Measurements from ENCODE around the gene HTR1A. TPM values are rescaled to one million over a fixed set of nuclear protein-coding genes. Genes with fewer than 3 reads are reported as not detected.

Gene HTR1A
- total RNA-seq, 2 experiments from 2014 or later, result not detected

GRCh38 chr5:63960646-63961045, 1.6 kb downstream of the HTR1A start:
- Mint-ChIP-seq H3K27ac (no peak overlapping the region), H3K36me3 (ENCODE audit: low read depth) (no peaks in the 10 kb centered on the region), H3K27me3 (peaks cover 45% of the 10 kb centered on the region), H3K4me3 (no peak overlapping the region), H3K9me3 (peaks cover 7% of the 10 kb centered on the region), H3K4me1 (ENCODE audit: low read depth) (no peaks in the 10 kb centered on the region)
- DNase-seq (no peak), ATAC-seq (ENCODE audit: poor library complexity) (no peak)
- H3K27ac ChIP-seq (ENCODE audit: low read depth in 1 of 2, low read length in 2 of 2), result no peak overlapping the region
- H3K36me3 ChIP-seq (ENCODE audit: insufficient read depth, low read length), result no peaks in the 10 kb centered on the region
- no peak for TF ChIP-seq CTCF (IDR thresholded peaks at IDR 0.05)
- H3K9me3 ChIP-seq (ENCODE audit: control insufficient read depth in 1 of 2, insufficient read depth in 1 of 2, low read length in 2 of 2), result peaks cover 0 to 31% of the 10 kb centered on the region in 2 experiments
- intact Hi-C loops (cut with DNase I, micrococcal nuclease), result loop anchor here in 1 of 2 experiments (10.0 kb wide), 1 partner anchor 1516 kb away; no protein-coding TSS in a partner anchor
- POLR2A ChIA-PET, result no interaction called here
- no peaks in the 10 kb centered on the region for H3K4me1 ChIP-seq (ENCODE audit: insufficient read depth, low read length)
- CTCF ChIA-PET, result no interaction called here
- peaks cover 24 to 31% of the 10 kb centered on the region in 2 experiments for H3K27me3 ChIP-seq (ENCODE audit: control insufficient read depth in 1 of 2, insufficient read depth in 2 of 2, low read length in 2 of 2)
- no peak overlapping the region for H3K4me3 ChIP-seq (ENCODE audit: low read length)

- H3K4me1 ChIP-seq (ENCODE audit: insufficient read depth, low read length), result no peaks in the 10 kb centered on the region
- ChIA-PET CTCF (no interaction called here), POLR2A (no interaction called here)
- no peak overlapping the region for H3K27ac Mint-ChIP-seq
- ATAC-seq (ENCODE audit: poor library complexity) (no peak), DNase-seq (no peak)
- no peaks in the 10 kb centered on the region for H3K36me3 Mint-ChIP-seq (ENCODE audit: low read depth)
- peaks cover 10% of the 10 kb centered on the region for H3K9me3 Mint-ChIP-seq
- peaks cover 0 to 31% of the 10 kb centered on the region in 2 experiments for H3K9me3 ChIP-seq (ENCODE audit: control insufficient read depth in 1 of 2, insufficient read depth in 1 of 2, low read length in 2 of 2)
- no peaks in the 10 kb centered on the region for H3K36me3 ChIP-seq (ENCODE audit: insufficient read depth, low read length)
- peaks cover 24 to 31% of the 10 kb centered on the region in 2 experiments for H3K27me3 ChIP-seq (ENCODE audit: control insufficient read depth in 1 of 2, insufficient read depth in 2 of 2, low read length in 2 of 2)
- no peak overlapping the region for H3K27ac ChIP-seq (ENCODE audit: low read depth in 1 of 2, low read length in 2 of 2)
- H3K4me3 Mint-ChIP-seq, result no peak overlapping the region
- no peak overlapping the region for H3K4me3 ChIP-seq (ENCODE audit: low read length)
- no peak for TF ChIP-seq CTCF (IDR thresholded peaks at IDR 0.05)
- H3K4me1 Mint-ChIP-seq (ENCODE audit: low read depth), result no peaks in the 10 kb centered on the region
- H3K27me3 Mint-ChIP-seq, result peaks cover 45% of the 10 kb centered on the region
- intact Hi-C loops (cut with DNase I, micrococcal nuclease), result no loop called here
These were observed 2.9 kb downstream of the HTR1A start for GRCh38 chr5:63959177-63959982.

- ATAC-seq (ENCODE audit: poor library complexity) (no peak), DNase-seq (no peak)
- no peak overlapping the region for H3K27ac ChIP-seq (ENCODE audit: low read depth in 1 of 2, low read length in 2 of 2)
- Mint-ChIP-seq H3K4me3 (no peak overlapping the region), H3K4me1 (ENCODE audit: low read depth) (no peaks in the 10 kb centered on the region), H3K27ac (no peak overlapping the region), H3K9me3 (peaks cover 10% of the 10 kb centered on the region), H3K27me3 (peaks cover 45% of the 10 kb centered on the region), H3K36me3 (ENCODE audit: low read depth) (no peaks in the 10 kb centered on the region)
- no peak overlapping the region for H3K4me3 ChIP-seq (ENCODE audit: low read length)
- H3K27me3 ChIP-seq (ENCODE audit: control insufficient read depth in 1 of 2, insufficient read depth in 2 of 2, low read length in 2 of 2), result peaks cover 24 to 31% of the 10 kb centered on the region in 2 experiments
- POLR2A ChIA-PET, result no interaction called here
- peaks cover 0 to 31% of the 10 kb centered on the region in 2 experiments for H3K9me3 ChIP-seq (ENCODE audit: control insufficient read depth in 1 of 2, insufficient read depth in 1 of 2, low read length in 2 of 2)
- intact Hi-C loops (cut with DNase I, micrococcal nuclease), result no loop called here
- CTCF ChIA-PET, result no interaction called here
- H3K36me3 ChIP-seq (ENCODE audit: insufficient read depth, low read length), result no peaks in the 10 kb centered on the region
- no peak for TF ChIP-seq CTCF (IDR thresholded peaks at IDR 0.05)
- no peaks in the 10 kb centered on the region for H3K4me1 ChIP-seq (ENCODE audit: insufficient read depth, low read length)
These were observed 3.6 kb downstream of the HTR1A start for GRCh38 chr5:63958654-63959053.
